ENCODE data around the gene SPOPL.

Gene SPOPL

GRCh38 chr2:138554123-138554522, 52.6 kb downstream of the SPOPL start:
- TF ChIP-seq CTCF (IDR thresholded peaks at IDR 0.05; ENCODE audit: low read depth, low read length), result no peak
- in situ Hi-C loops (cut with HindIII; ENCODE audit: low sequenced_read_pairs), result no loop called here
- DNase-seq (ENCODE audit: low read depth, low spot score), result no peak
- no peak overlapping the region for H3K4me3 ChIP-seq (ENCODE audit: low read depth, low read length)

- H3K4me3 ChIP-seq (ENCODE audit: low read depth, low read length), result no peak overlapping the region
- in situ Hi-C loops (cut with HindIII; ENCODE audit: low sequenced_read_pairs), result no loop called here
- TF ChIP-seq CTCF (IDR thresholded peaks at IDR 0.05; ENCODE audit: low read depth, low read length), result no peak
- no peak for DNase-seq (ENCODE audit: low read depth, low spot score)
Measured at GRCh38 chr2:138559641-138560040, 58.1 kb downstream of the SPOPL start.

- no peak for TF ChIP-seq CTCF (IDR thresholded peaks at IDR 0.05; ENCODE audit: low read depth, low read length)
- no peak overlapping the region for H3K4me3 ChIP-seq (ENCODE audit: low read depth, low read length)
- in situ Hi-C loops (cut with HindIII; ENCODE audit: low sequenced_read_pairs), result no loop called here
- DNase-seq (ENCODE audit: low read depth, low spot score), result no peak
Measured at GRCh38 chr2:138564586-138565229, 63.1 kb downstream of the SPOPL start.

GRCh38 chr2:138565230-138565598, 63.6 kb downstream of the SPOPL start:
- no peak for DNase-seq (ENCODE audit: low read depth, low spot score)
- no peak overlapping the region for H3K4me3 ChIP-seq (ENCODE audit: low read depth, low read length)
- TF ChIP-seq CTCF (IDR thresholded peaks at IDR 0.05; ENCODE audit: low read depth, low read length), result no peak
- in situ Hi-C loops (cut with HindIII; ENCODE audit: low sequenced_read_pairs), result no loop called here

- no peak for TF ChIP-seq CTCF (IDR thresholded peaks at IDR 0.05; ENCODE audit: low read depth, low read length)
- no peak overlapping the region for H3K4me3 ChIP-seq (ENCODE audit: low read depth, low read length)
- no peak for DNase-seq (ENCODE audit: low read depth, low spot score)
- in situ Hi-C loops (cut with HindIII; ENCODE audit: low sequenced_read_pairs), result no loop called here
Measured at GRCh38 chr2:138572318-138572717, 70.7 kb downstream of the SPOPL start.

GRCh38 chr2:138577066-138577465, 75.5 kb downstream of the SPOPL start:
- no peak for DNase-seq (ENCODE audit: low read depth, low spot score)
- H3K4me3 ChIP-seq (ENCODE audit: low read depth, low read length), result no peak overlapping the region
- no peak for TF ChIP-seq CTCF (IDR thresholded peaks at IDR 0.05; ENCODE audit: low read depth, low read length)
- in situ Hi-C loops (cut with HindIII; ENCODE audit: low sequenced_read_pairs), result no loop called here

- no peak for TF ChIP-seq CTCF (IDR thresholded peaks at IDR 0.05; ENCODE audit: low read depth, low read length)
- no peak overlapping the region for H3K4me3 ChIP-seq (ENCODE audit: low read depth, low read length)
- DNase-seq (ENCODE audit: low read depth, low spot score), result no peak
- in situ Hi-C loops (cut with HindIII; ENCODE audit: low sequenced_read_pairs), result no loop called here
Measured at GRCh38 chr2:138579556-138579955, 78.0 kb downstream of the SPOPL start.

Data from astrocyte of the spinal cord (primary cell).